ENCODE measurements around the gene LIMS2.

LIMS2 gene

DNA sequence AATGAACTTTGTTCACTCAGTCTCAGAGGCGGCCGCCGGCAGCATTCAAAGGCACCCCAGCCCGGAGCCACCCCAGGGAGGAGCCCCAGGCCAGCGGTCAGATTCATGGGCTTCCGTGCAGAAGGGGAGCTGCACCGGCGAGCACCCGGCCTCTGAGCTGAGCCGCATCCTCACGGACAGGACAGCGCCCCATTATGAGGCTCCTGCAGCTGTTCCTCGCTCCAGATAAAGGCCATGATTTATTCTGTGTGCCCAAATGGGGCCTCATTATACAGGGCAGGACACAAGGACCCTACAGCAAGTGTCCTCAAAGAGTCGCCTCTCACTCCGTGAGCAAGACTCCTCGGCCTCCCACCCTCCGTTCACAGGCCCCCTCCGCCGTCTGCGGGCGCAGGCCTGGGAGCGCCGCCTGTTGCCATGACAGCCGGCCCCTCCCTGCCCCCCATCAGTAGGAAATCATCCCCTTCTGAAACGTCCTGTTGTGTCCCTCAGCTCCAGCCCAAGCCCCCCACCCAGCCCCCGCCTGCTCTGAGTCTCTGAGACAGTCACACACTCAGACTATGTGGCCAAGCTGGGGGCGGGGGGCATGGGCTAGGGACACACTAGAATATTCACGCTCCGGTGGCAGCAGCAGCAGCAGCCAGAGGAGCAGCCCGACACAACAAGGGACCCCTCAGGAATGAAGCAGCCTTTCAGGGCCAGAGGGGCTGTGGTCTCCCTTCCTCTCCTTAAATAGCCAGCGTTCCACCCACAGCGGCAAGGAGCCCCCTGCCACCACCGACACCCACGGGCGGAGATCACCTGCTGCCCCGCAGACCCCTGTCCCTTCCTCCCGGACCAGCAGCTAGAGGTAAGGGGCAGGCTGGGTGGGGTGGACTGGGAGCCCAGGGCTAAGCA, 29.7 kb downstream of the LIMS2 start, which contains the start of gene GPR17:
Gene GPR17, plus strand, starts transcription at position 759 of the 897 bp plus-strand sequence. CDS start 4,583 bp downstream, outside the sequence.
- Histone ChIP-seq H3K4me1 (ENCODE audit: insufficient read depth, low read length, poor library complexity, severe bottlenecking) (peaks cover 54% of the 10 kb centered on the region), H3K9ac (ENCODE audit: low read depth, low read length, poor library complexity, severe bottlenecking) (no peak within 1 kb of the TSS)

GRCh38 chr2:127645026-127645394, 30.3 kb downstream of the LIMS2 start:
- no peak overlapping the region for H3K9ac ChIP-seq (ENCODE audit: low read depth, low read length, poor library complexity, severe bottlenecking)

More for the DNA sequence above, 29.7 kb downstream of the LIMS2 start, which contains the start of gene GPR17:
- Histone ChIP-seq H3K9me2 (replicated peaks; ENCODE audit: low read depth, low read length) (no peaks in the 10 kb centered on the region), H4K20me1 (ENCODE audit: insufficient read depth, low read length, poor library complexity, severe bottlenecking) (no peaks in the 10 kb centered on the region), H3F3A (ENCODE audit: low read depth) (no peaks in the 10 kb centered on the region), H3K4me3 (ENCODE audit: low read length, poor library complexity, severe bottlenecking) (no peak within 1 kb of the TSS), H3K79me2 (ENCODE audit: insufficient read depth, low read length) (peaks cover 10% of the 10 kb centered on the region; the same call in 1 of the 2 replicates), H2AFZ (ENCODE audit: low read length) (no peak within 1 kb of the TSS), H3K27me3 (ENCODE audit: insufficient read depth, low read length, poor library complexity, severe bottlenecking) (no peaks in the 10 kb centered on the region), H3K36me3 (ENCODE audit: insufficient read depth, low read length) (no peaks in the 10 kb centered on the region), H3K9me3 (ENCODE audit: insufficient read depth, low read depth, low read length) (no peaks in the 10 kb centered on the region), H3K4me2 (ENCODE audit: low read depth, low read length, poor library complexity, severe bottlenecking) (no peak within 1 kb of the TSS)
- TF ChIP-seq, protein P1, sequence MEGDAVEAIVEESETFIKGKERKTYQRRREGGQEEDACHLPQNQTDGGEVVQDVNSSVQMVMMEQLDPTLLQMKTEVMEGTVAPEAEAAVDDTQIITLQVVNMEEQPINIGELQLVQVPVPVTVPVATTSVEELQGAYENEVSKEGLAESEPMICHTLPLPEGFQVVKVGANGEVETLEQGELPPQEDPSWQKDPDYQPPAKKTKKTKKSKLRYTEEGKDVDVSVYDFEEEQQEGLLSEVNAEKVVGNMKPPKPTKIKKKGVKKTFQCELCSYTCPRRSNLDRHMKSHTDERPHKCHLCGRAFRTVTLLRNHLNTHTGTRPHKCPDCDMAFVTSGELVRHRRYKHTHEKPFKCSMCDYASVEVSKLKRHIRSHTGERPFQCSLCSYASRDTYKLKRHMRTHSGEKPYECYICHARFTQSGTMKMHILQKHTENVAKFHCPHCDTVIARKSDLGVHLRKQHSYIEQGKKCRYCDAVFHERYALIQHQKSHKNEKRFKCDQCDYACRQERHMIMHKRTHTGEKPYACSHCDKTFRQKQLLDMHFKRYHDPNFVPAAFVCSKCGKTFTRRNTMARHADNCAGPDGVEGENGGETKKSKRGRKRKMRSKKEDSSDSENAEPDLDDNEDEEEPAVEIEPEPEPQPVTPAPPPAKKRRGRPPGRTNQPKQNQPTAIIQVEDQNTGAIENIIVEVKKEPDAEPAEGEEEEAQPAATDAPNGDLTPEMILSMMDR (conservative IDR thresholded peaks at IDR 0.05; ENCODE audit: low read length) = no peak
- no peak for TF ChIP-seq EZH2phosphoT487 (IDR thresholded peaks at IDR 0.05; ENCODE audit: borderline replicate concordance)

GRCh38 chr2:127644066-127645025, 31.0 kb downstream of the LIMS2 start:
- Histone ChIP-seq H3K4me3 (ENCODE audit: low read length, poor library complexity, severe bottlenecking) (no peak overlapping the region), H3K9me2 (replicated peaks; ENCODE audit: low read depth, low read length) (no peaks in the 10 kb centered on the region), H3K36me3 (ENCODE audit: insufficient read depth, low read length) (no peaks in the 10 kb centered on the region), H3K9ac (ENCODE audit: low read depth, low read length, poor library complexity, severe bottlenecking) (peak overlapping the region; percentile 38), H3K9me3 (ENCODE audit: insufficient read depth, low read depth, low read length) (no peaks in the 10 kb centered on the region), H4K20me1 (ENCODE audit: insufficient read depth, low read length, poor library complexity, severe bottlenecking) (no peaks in the 10 kb centered on the region), H3K4me1 (ENCODE audit: insufficient read depth, low read length, poor library complexity, severe bottlenecking) (peaks cover 62% of the 10 kb centered on the region), H3F3A (ENCODE audit: low read depth) (no peaks in the 10 kb centered on the region), H3K4me2 (ENCODE audit: low read depth, low read length, poor library complexity, severe bottlenecking) (no peak overlapping the region), H3K27me3 (ENCODE audit: insufficient read depth, low read length, poor library complexity, severe bottlenecking) (no peaks in the 10 kb centered on the region), H2AFZ (ENCODE audit: low read length) (no peak overlapping the region), H3K79me2 (ENCODE audit: insufficient read depth, low read length) (peaks cover 19% of the 10 kb centered on the region; the same call in 1 of the 2 replicates)
- TF ChIP-seq, protein P1 (conservative IDR thresholded peaks at IDR 0.05; ENCODE audit: low read length) = peak; percentile 50
- TF ChIP-seq EZH2phosphoT487 (IDR thresholded peaks at IDR 0.05; ENCODE audit: borderline replicate concordance) = no peak

More at GRCh38 chr2:127645026-127645394, 30.3 kb downstream of the LIMS2 start:
- H3F3A ChIP-seq (ENCODE audit: low read depth) = no peaks in the 10 kb centered on the region
- H2AFZ ChIP-seq (ENCODE audit: low read length) = no peak overlapping the region
- no peaks in the 10 kb centered on the region for H3K36me3 ChIP-seq (ENCODE audit: insufficient read depth, low read length)
- H3K9me2 ChIP-seq (replicated peaks; ENCODE audit: low read depth, low read length) = no peaks in the 10 kb centered on the region
- H3K79me2 ChIP-seq (ENCODE audit: insufficient read depth, low read length) = peaks cover 12% of the 10 kb centered on the region; the same call in 1 of the 2 replicates
- TF ChIP-seq, protein P1 (conservative IDR thresholded peaks at IDR 0.05; ENCODE audit: low read length) = no peak
- TF ChIP-seq EZH2phosphoT487 (IDR thresholded peaks at IDR 0.05; ENCODE audit: borderline replicate concordance) = no peak
- peaks cover 59% of the 10 kb centered on the region for H3K4me1 ChIP-seq (ENCODE audit: insufficient read depth, low read length, poor library complexity, severe bottlenecking)
- H3K4me2 ChIP-seq (ENCODE audit: low read depth, low read length, poor library complexity, severe bottlenecking) = no peak overlapping the region
- H3K9me3 ChIP-seq (ENCODE audit: insufficient read depth, low read depth, low read length) = no peaks in the 10 kb centered on the region
- H3K4me3 ChIP-seq (ENCODE audit: low read length, poor library complexity, severe bottlenecking) = no peak overlapping the region
- no peaks in the 10 kb centered on the region for H3K27me3 ChIP-seq (ENCODE audit: insufficient read depth, low read length, poor library complexity, severe bottlenecking)
- H4K20me1 ChIP-seq (ENCODE audit: insufficient read depth, low read length, poor library complexity, severe bottlenecking) = no peaks in the 10 kb centered on the region

Measured in Loucy (cell line).